Measurements from ENCODE around the gene MTHFD1L. TPM values are rescaled to one million over a fixed set of nuclear protein-coding genes. Genes with fewer than 3 reads are reported as not detected.

Gene MTHFD1L
- total RNA-seq, 1 donor from 2014 or later = 53.2 TPM

DNA sequence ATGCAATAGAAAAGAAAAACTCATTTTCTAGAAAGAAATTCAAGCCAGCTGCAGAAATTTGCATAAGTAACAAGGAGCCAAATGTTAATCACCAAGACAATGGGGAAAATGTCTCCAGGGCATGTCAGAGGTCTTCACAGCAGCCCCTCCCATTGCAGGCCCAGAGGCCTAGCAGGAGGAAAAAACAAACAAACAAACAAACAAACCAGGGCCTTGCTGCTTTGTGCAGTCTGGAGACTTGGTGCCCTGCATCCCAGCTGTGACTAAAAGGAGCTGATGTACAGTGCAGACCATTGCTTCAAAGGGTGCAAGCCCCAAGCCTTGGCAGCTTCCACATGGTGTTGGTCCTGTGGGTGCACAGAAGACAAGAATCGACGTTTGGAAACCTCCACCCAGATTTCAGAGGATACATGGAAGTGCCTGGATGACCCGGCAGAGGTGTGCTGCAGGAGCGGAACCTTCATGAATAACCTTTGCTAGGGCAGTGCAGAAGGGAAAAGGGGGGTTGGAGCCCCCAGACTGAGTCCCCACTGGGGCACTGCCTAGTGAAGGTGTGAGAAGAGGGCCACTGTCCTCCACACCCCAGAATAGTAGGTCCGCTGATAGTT, 263.4 kb downstream of the MTHFD1L start:
- TF ChIP-seq, protein P1, sequence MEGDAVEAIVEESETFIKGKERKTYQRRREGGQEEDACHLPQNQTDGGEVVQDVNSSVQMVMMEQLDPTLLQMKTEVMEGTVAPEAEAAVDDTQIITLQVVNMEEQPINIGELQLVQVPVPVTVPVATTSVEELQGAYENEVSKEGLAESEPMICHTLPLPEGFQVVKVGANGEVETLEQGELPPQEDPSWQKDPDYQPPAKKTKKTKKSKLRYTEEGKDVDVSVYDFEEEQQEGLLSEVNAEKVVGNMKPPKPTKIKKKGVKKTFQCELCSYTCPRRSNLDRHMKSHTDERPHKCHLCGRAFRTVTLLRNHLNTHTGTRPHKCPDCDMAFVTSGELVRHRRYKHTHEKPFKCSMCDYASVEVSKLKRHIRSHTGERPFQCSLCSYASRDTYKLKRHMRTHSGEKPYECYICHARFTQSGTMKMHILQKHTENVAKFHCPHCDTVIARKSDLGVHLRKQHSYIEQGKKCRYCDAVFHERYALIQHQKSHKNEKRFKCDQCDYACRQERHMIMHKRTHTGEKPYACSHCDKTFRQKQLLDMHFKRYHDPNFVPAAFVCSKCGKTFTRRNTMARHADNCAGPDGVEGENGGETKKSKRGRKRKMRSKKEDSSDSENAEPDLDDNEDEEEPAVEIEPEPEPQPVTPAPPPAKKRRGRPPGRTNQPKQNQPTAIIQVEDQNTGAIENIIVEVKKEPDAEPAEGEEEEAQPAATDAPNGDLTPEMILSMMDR (IDR thresholded peaks at IDR 0.05; ENCODE audit: insufficient read depth, low read length, severe bottlenecking) = no peak
- no peak for DNase-seq (ENCODE audit: low read depth)
- Histone ChIP-seq H3K4me3 (ENCODE audit: low read depth, low read length) (no peak overlapping the region), H3K27me3 (ENCODE audit: control insufficient read depth, insufficient read depth, low read length) (no peaks in the 10 kb centered on the region), H3K36me3 (ENCODE audit: control insufficient read depth, insufficient read depth, low read length) (no peaks in the 10 kb centered on the region)
- FAIRE-seq = no peak

DNA sequence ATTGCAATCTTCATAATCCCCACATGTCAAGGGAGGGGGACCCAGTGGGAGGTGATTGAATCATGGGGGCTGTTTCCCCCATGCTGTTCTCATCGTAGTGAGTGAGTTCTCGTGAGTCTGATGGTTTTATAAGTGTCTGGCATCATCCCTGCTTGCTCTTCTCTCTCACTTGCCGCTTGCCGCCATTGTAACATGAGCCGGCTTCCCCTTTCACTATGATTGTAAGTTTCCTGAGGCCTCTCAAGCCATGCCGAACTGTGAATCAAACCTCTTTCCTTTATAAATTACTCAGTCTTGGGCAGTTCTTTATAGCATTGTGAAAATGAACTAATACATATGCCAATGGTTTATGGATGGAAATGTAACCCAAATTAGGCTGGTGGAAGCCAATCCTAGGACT, 264.8 kb downstream of the MTHFD1L start:
- TF ChIP-seq, protein P1 (IDR thresholded peaks at IDR 0.05; ENCODE audit: insufficient read depth, low read length, severe bottlenecking) = no peak
- FAIRE-seq = no peak
- no peaks in the 10 kb centered on the region for H3K27me3 ChIP-seq (ENCODE audit: control insufficient read depth, insufficient read depth, low read length)
- DNase-seq (ENCODE audit: low read depth) = no peak
- no peaks in the 10 kb centered on the region for H3K36me3 ChIP-seq (ENCODE audit: control insufficient read depth, insufficient read depth, low read length)
- no peak overlapping the region for H3K4me3 ChIP-seq (ENCODE audit: low read depth, low read length)

DNA sequence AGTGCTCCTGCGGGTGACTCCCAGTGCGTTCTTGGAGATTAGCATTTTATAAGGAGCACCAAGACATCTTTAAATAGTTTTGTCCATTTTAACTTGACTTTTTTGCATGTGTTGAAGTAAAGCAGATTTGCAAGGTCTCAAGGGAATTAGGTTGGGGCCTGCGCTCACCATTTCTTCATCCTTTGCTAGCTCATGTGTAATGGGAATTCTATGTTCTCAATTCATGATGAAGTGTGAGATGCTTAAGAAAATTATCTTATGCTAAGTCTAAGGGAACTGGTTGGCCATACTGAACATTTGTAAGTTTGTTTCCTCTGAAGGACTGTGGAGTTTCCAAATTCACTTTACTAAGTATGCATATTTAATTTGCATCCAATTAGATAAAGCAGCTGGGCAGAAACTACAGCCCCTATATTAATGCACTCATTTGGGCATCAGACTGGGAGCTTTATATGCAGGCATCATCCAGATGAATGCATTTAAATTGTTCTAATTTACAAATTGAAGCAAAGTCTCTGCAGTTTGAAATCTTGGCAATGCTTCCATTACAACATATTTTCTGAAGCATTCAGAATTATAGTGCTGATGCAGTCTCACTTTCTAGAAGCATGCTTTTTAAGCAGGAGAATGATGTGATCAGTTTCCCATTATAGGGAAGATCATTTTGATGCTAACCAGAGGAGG, 266.0 kb downstream of the MTHFD1L start:
- FAIRE-seq = no peak

DNA sequence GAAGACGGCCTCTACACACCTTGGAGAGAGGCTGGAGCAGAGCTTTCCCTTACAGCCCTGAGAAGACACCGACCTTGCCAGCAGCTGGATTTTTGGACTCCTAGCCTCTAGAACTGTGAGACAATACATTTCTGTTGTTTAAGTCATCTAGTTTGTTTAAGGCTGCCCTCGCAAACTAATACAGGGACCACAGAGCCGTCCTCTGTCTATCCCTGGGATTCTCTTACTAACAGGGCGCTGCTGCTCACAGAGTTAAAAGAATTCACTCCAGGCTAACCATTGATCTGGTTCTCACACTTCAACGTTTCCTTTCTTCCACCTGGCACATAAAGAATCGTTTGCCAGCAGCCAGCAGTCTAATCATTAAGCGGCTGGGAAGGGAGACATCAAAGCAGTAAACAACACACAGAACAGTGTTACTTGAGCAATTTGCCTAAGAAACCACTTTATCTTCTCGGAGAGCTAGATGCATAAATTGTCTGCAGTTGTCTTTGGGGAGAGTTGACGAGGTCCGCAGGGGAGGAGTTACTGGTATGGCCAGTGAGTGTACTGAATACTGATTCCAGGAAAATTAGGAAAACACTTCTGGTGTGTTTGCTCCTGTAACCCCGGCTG, 270.7 kb downstream of the MTHFD1L start:
- no peaks in the 10 kb centered on the region for H3K27me3 ChIP-seq (ENCODE audit: control insufficient read depth, insufficient read depth, low read length)
- H3K36me3 ChIP-seq (ENCODE audit: control insufficient read depth, insufficient read depth, low read length) = no peaks in the 10 kb centered on the region
- no peak for DNase-seq (ENCODE audit: low read depth)
- no peak overlapping the region for H3K4me3 ChIP-seq (ENCODE audit: low read depth, low read length)
- TF ChIP-seq, protein P1 (IDR thresholded peaks at IDR 0.05; ENCODE audit: insufficient read depth, low read length, severe bottlenecking) = no peak
- FAIRE-seq = no peak

More for the DNA sequence above, 266.0 kb downstream of the MTHFD1L start:
- Histone ChIP-seq H3K27me3 (ENCODE audit: control insufficient read depth, insufficient read depth, low read length) (no peaks in the 10 kb centered on the region), H3K4me3 (ENCODE audit: low read depth, low read length) (no peak overlapping the region), H3K36me3 (ENCODE audit: control insufficient read depth, insufficient read depth, low read length) (no peaks in the 10 kb centered on the region)
- TF ChIP-seq, protein P1 (IDR thresholded peaks at IDR 0.05; ENCODE audit: insufficient read depth, low read length, severe bottlenecking) = no peak
- DNase-seq (ENCODE audit: low read depth) = no peak

DNA sequence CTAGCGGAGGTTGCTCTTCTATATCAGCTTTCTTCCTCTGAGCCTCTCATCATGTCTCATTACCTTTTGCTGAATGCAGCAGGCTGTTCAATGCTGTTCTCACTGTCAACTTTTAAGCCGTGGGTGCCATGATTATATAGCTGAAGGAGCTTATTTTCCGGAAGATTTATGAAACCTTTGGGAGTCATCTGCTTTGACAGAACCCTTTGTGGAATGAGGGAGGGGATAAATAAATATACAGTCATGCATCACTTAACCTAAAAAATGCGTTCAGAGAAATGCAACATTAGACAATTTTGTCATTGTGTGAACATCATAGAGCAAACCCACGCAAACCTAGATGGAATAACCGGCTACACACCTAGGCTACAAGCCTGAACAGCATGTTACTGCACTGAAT, 272.0 kb downstream of the MTHFD1L start:
- no peaks in the 10 kb centered on the region for H3K36me3 ChIP-seq (ENCODE audit: control insufficient read depth, insufficient read depth, low read length)
- no peak for FAIRE-seq

More for the DNA sequence above, 272.0 kb downstream of the MTHFD1L start:
- peak; percentile 25 for DNase-seq (ENCODE audit: low read depth)
- Histone ChIP-seq H3K4me3 (ENCODE audit: low read depth, low read length) (no peak overlapping the region), H3K27me3 (ENCODE audit: control insufficient read depth, insufficient read depth, low read length) (no peaks in the 10 kb centered on the region)
- TF ChIP-seq, protein P1 (IDR thresholded peaks at IDR 0.05; ENCODE audit: insufficient read depth, low read length, severe bottlenecking) = no peak
